K562 (cell line): Measurements from ENCODE around the gene AADAC. TPM values are rescaled to one million over a fixed set of nuclear protein-coding genes. Genes with fewer than 3 reads are reported as not detected.

Experiments used
- ATAC-seq: fragments of 200-7000 bp; cut with Tn5 transposase; 3 replicates; pipeline ENCODE4 v1.9.1; 2020; ENCODE audit warnings: moderate library complexity
- BruUV-seq: library from RNA; stranded (reverse); fragments of 400-500 nt; replicated peaks from 2 replicates; lab custom pipeline; 2021; lab: Mats Ljungman, UMichigan
- CTCF ChIA-PET: fragments of 300-600 bp; formaldehyde crosslinking; extraction: SDS; loops from one replicate; lab custom pipeline; 2021; ENCODE audit warnings: low intra/inter-chr PET ratio; lab: Yijun Ruan, JAX
- POLR2A ChIA-PET: fragments of 300-600, 350-650 bp; sonication (Branson Sonifier 250); formaldehyde crosslinking; extraction: SDS; loops from one replicate; lab custom pipeline; 2021; ENCODE audit warnings: antibody characterized with exemption, inconsistent platforms; lab: Yijun Ruan, JAX
- DNase-seq, 4 experiments: peaks; one replicate each; pipeline versions ENCODE4 v3.0.0 to v3.0.0-alpha.2; 2011 to 2018; ENCODE audit warnings: low spot score in 3 of 4, mixed read lengths in 3 of 4; ENCODE audit errors: extremely low read depth in 1 of 4
- FAIRE-seq: peaks from 2 replicates; lab custom pipeline; 2011; peaks lifted over from hg19 to GRCh38; lab: Jason Lieb, UNC
- H2AFZ ChIP-seq: 2 replicates; pipeline ENCODE4 v1.6.0; 2011; ENCODE audit warnings: low read depth, low read length, control low read depth, inconsistent platforms
- H3K27ac ChIP-seq: fragments of 200-600 bp; 3 replicates; pipeline ENCODE4 v1.8.0; 2011; ENCODE audit warnings: low read depth, mild to moderate bottlenecking, control low read depth, inconsistent platforms, low read length, moderate library complexity, mixed read lengths; ENCODE audit errors: extremely low read depth
- H3K27me3 ChIP-seq, 2 experiments: fragments of 300-600 bp in 1 of 2; 2 replicates in 1 of 2; 3 replicates in 1 of 2; pipeline versions ENCODE4 v1.6.0 to v1.8.0; 2011; ENCODE audit warnings: inconsistent platforms in 2 of 2, low read length in 2 of 2, mild to moderate bottlenecking in 1 of 2, mixed read lengths in 1 of 2, moderate library complexity in 1 of 2; ENCODE audit not compliant: control insufficient read depth in 2 of 2, insufficient read depth in 2 of 2
- H3K36me3 ChIP-seq: fragments of 300-600 bp; 3 replicates; pipeline ENCODE4 v1.8.0; 2011; ENCODE audit warnings: mild to moderate bottlenecking, low read length, inconsistent platforms; ENCODE audit not compliant: control insufficient read depth, insufficient read depth
- H3K4me1 ChIP-seq, 2 experiments: fragments of 200-600 bp in 1 of 2; replicated peaks in 1 of 2; 2 replicates in 1 of 2; 3 replicates in 1 of 2; pipeline versions ENCODE4 v1.5.1 to v1.8.0; 2011; ENCODE audit warnings: inconsistent platforms in 2 of 2, low read length in 2 of 2, mild to moderate bottlenecking in 1 of 2, mixed read lengths in 1 of 2, moderate library complexity in 1 of 2; ENCODE audit not compliant: control insufficient read depth in 2 of 2, insufficient read depth in 2 of 2
- H3K4me2 ChIP-seq: 2 replicates; pipeline ENCODE4 v1.6.1; 2011; ENCODE audit warnings: low read length, control low read depth, inconsistent platforms, mixed read lengths; ENCODE audit not compliant: insufficient read depth
- H3K4me3 ChIP-seq: fragments of 200-600 bp; sonication (generic), shearing (Covaris generic); 2 replicates; pipeline ENCODE4 v1.5.1; 2016; ENCODE audit warnings: control low read depth, inconsistent platforms
- H3K79me2 ChIP-seq: fragments of 200-600 bp; 3 replicates; pipeline ENCODE4 v1.8.0; 2011; ENCODE audit warnings: low read length, inconsistent platforms; ENCODE audit not compliant: control insufficient read depth, insufficient read depth
- H3K9ac ChIP-seq, 2 experiments: 2 replicates each; pipeline versions ENCODE4 v1.6.0 to v1.6.1; 2011; ENCODE audit warnings: low read depth in 2 of 2, low read length in 2 of 2, control low read depth in 1 of 2, inconsistent platforms in 1 of 2, mild to moderate bottlenecking in 1 of 2, mixed read lengths in 1 of 2; ENCODE audit not compliant: insufficient read depth in 1 of 2
- H3K9me1 ChIP-seq: one replicate; pipeline ENCODE4 v1.6.0; 2011; ENCODE audit warnings: inconsistent platforms, mild to moderate bottlenecking, low read length, moderate library complexity; ENCODE audit not compliant: control insufficient read depth, insufficient read depth
- H3K9me3 ChIP-seq: replicated peaks from 2 replicates; pipeline ENCODE4 v1.5.1; 2011; ENCODE audit warnings: low read depth, low read length, inconsistent platforms; ENCODE audit not compliant: control insufficient read depth, insufficient read depth
- H4K20me1 ChIP-seq: replicated peaks from 2 replicates; pipeline ENCODE4 v1.6.1; 2011; ENCODE audit warnings: low read length, inconsistent platforms, mixed read lengths; ENCODE audit not compliant: control insufficient read depth, insufficient read depth
- CHD2 ChIP-seq: IDR thresholded peaks from 2 replicates; pipeline ENCODE4 v1.6.1; 2011; ENCODE audit warnings: low read depth, low read length
- CXXC5 ChIP-seq: fragments of 250-450 bp; sonication (Bioruptor Pico); IDR thresholded peaks from 2 replicates; pipeline ENCODE4 v1.8.0; 2022; ENCODE audit warnings: inconsistent platforms, mild to moderate bottlenecking, moderate library complexity
- MLLT1 ChIP-seq, 2 experiments: fragments of 450-650 bp; IDR thresholded peaks; 2 replicates each; pipeline ENCODE4 v1.6.1; 2016
- MNT ChIP-seq, 2 experiments: fragments of 450-650 bp; conservative IDR thresholded peaks; 2 replicates each; pipeline ENCODE4 v1.6.1; 2017; ENCODE audit warnings: mild to moderate bottlenecking in 2 of 2, moderate library complexity in 2 of 2
- PHF21A ChIP-seq: fragments of 450-650 bp; IDR thresholded peaks from 2 replicates; pipeline ENCODE4 v1.6.1; 2017; ENCODE audit warnings: low read depth, borderline replicate concordance
- RBM34 ChIP-seq: fragments of 200-400 bp; formaldehyde crosslinking; IDR thresholded peaks from 2 replicates; pipeline ENCODE4 v1.6.1; 2018; ENCODE audit warnings: low read length, borderline replicate concordance; ENCODE audit not compliant: insufficient read depth
- RFX5 ChIP-seq: IDR thresholded peaks from 2 replicates; pipeline ENCODE4 v1.6.1; 2011; ENCODE audit warnings: low read depth, mild to moderate bottlenecking, improper control_type of control experiment, low read length
- SRF ChIP-seq, 2 experiments: fragments of 250-450, 450-650 bp in 1 of 2; sonication (Bioruptor Pico) in 1 of 2; sonication (generic) in 1 of 2; formaldehyde crosslinking; IDR thresholded peaks; 2 replicates each; pipeline versions ENCODE4 v1.5.0 to v1.5.1; 2020 to 2022; ENCODE audit warnings: mild to moderate bottlenecking in 1 of 2, missing genetic modification reagents in 1 of 2
- ZBTB34 ChIP-seq: fragments of 250-450 bp; sonication (Bioruptor Pico); IDR thresholded peaks from 2 replicates; pipeline ENCODE4 v1.8.0; 2021; ENCODE audit warnings: mild to moderate bottlenecking, moderate library complexity
- ZEB2 ChIP-seq: fragments of 450-650 bp; IDR thresholded peaks from 2 replicates; pipeline ENCODE4 v1.6.1; 2016
- ZNF277 ChIP-seq: fragments of 250-450 bp; sonication (Bioruptor Pico); IDR thresholded peaks from 2 replicates; pipeline ENCODE4 v1.8.0; 2022; ENCODE audit warnings: inconsistent platforms, mild to moderate bottlenecking, moderate library complexity, borderline replicate concordance
- ZNF280A ChIP-seq: fragments of 450-650 bp; IDR thresholded peaks from 2 replicates; pipeline ENCODE4 v1.6.1; 2018; ENCODE audit warnings: mild to moderate bottlenecking, low read depth; ENCODE audit not compliant: partially characterized antibody
- ZNF639 ChIP-seq, 2 experiments: fragments of 200-800 bp in 1 of 2; sonication (Bioruptor generic) in 1 of 2; sonication (generic) in 1 of 2; formaldehyde crosslinking in 1 of 2; IDR thresholded peaks in 1 of 2; conservative IDR thresholded peaks in 1 of 2; 2 replicates each; pipeline versions ENCODE4 v1.5.0 to v1.6.1; 2016 to 2020; ENCODE audit warnings: missing compliant biosample characterization in 1 of 2, missing genetic modification characterization in 1 of 2, missing genetic modification reagents in 1 of 2
- WGBS: fragments of 100-300 bp; shearing (Covaris generic); methylation state at CpG from one replicate; pipeline ENCODE4 v1.1.6; 2016; ENCODE audit warnings: low coverage, mixed read lengths; ENCODE audit not compliant: insufficient coverage; ENCODE audit errors: missing lambda C conversion rate; 5-methylcytosine and 5-hydroxymethylcytosine counted together
- in situ Hi-C: fragments of 300-500 bp; cut with MboI; formaldehyde crosslinking; loops from 4 replicates; pipeline ENCODE4 v1.15.0; 2018; ENCODE audit warnings: inconsistent platforms, mixed read lengths
- intact Hi-C: fragments of 100-400 bp; cut with micrococcal nuclease; formaldehyde crosslinking; loops from 2 replicates; pipeline ENCODE4 v1.14.2; 2022
- polyA plus RNA-seq, 8 experiments: library from polyadenylated mRNA; depleted of rRNA in 4 of 8; stranded (reverse) in 5 of 8; unstranded in 3 of 8; fragments of >200 nt; fragmentation: Nextera tagmentation in 2 of 8; fragmentation: Illumina TruSeq in 1 of 8; extraction: Ambion mirVana in 2 of 8; extraction: Trizol in 1 of 8; gene quantifications; 2 replicates each; pipeline versions ENCODE4 v1.2.1 to v1.2.3, GENCODE V29; 2011 to 2014; ENCODE audit warnings: inconsistent platforms in 1 of 8, missing spikeins in 1 of 8
- total RNA-seq, 7 experiments: library from RNA; depleted of rRNA in 6 of 7; stranded (reverse); fragments of >200 nt in 6 of 7; fragmentation: Illumina TruSeq in 2 of 7; extraction: Trizol in 2 of 7; gene quantifications; 2 replicates each; pipeline versions ENCODE4 v1.2.1 to v1.2.3, GENCODE V29; 2011 to 2021; ENCODE audit warnings: low replicate concordance in 1 of 7

AADAC gene
- total and polyA plus RNA-seq, 9 of the 15 experiments (the other 6 are each of a cell fraction or from before 2014, with no cell fraction given), result 0.47 TPM; not detected in 8

- Histone ChIP-seq H3K9me1 (no peaks in the 10 kb centered on the region), H3K36me3 (no peaks in the 10 kb centered on the region), H4K20me1 (no peaks in the 10 kb centered on the region), H3K27me3 (no peaks in the 10 kb centered on the region), H3K4me3 (no peak overlapping the region), H3K79me2 (no peaks in the 10 kb centered on the region), H3K9me3 (peaks cover 2% of the 10 kb centered on the region; the same call in 1 of the 2 replicates), H2AFZ (no peak overlapping the region), H3K9ac (no peak overlapping the region), H3K27ac (no peak overlapping the region), H3K4me2 (no peak overlapping the region), H3K4me1 (peaks cover 0 to 3% of the 10 kb centered on the region in 2 experiments; a peak in 1 of 5 replicates)
- CTCF ChIA-PET, result no interaction called here
- DNase-seq (no peak), ATAC-seq (no peak), FAIRE-seq (no peak)
- intact Hi-C loops, result no loop called here
- 9% methylated on average over 2 of the region's 2 CpGs for WGBS
- POLR2A ChIA-PET, result no interaction called here
- in situ Hi-C loops, result no loop called here
- no TSS peak for BruUV-seq
- TF ChIP-seq MNT (conservative IDR thresholded peaks at IDR 0.05) (no peak), ZNF280A (no peak), MLLT1 (IDR thresholded peaks at IDR 0.05) (no peak), CXXC5 (CRISPR knock-in tag) (no peak), ZNF277 (CRISPR knock-in tag) (no peak), SRF (CRISPR knock-in tag; IDR thresholded peaks at IDR 0.05) (no peak), ZNF639 (CRISPR knock-in tag; conservative IDR thresholded peaks at IDR 0.05 in 1 of 2, IDR thresholded peaks at IDR 0.05 in 1 of 2) (no peak), RBM34 (no peak), ZEB2 (no peak), PHF21A (no peak), CHD2 (no peak), RFX5 (no peak), ZBTB34 (no peak)
These were observed 20.3 kb upstream of the AADAC start for GRCh38 chr3:151793636-151794035.
